ENCODE results near the gene CTNNBIP1.
"Not testable (repeated sequence)": the region's sequence is repeated elsewhere in the genome, so short reads cannot be mapped to it uniquely, and the experiment has no call there.

Gene CTNNBIP1

DNA sequence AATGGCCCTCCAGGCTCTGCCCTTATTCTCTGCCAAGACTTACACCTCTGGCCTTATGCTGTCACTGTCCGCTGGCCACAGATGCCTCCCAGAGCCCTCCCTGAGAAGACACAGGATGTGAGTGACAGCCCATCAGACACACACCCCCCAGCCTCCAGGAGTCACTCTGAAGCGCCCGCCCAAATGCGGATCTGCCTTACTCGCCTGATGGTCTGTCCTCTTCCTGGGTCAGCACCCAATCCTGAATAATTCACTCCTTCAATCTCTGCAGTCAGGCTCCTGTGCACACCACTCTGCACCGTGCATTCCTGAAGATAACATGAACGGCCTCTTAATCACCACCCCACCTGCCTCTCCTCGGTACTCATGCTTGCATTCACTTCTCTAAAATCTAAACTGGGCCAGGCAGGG, 101.0 kb downstream of the CTNNBIP1 start:
- Histone ChIP-seq H3K9ac (ENCODE audit: low read length) (no peak overlapping the region), H2BK120ac (ENCODE audit: insufficient read depth, low read length, poor library complexity) (no peak overlapping the region)
- no CpG with 5 or more reads among the region's 8 CpGs for WGBS (ENCODE audit: extremely low coverage, insufficient coverage, insufficient read length)

GRCh38 chr1:9808459-9808858, 101.6 kb downstream of the CTNNBIP1 start:
- Histone ChIP-seq H2AK5ac (ENCODE audit: low read length) (no peak overlapping the region), H3K23ac (ENCODE audit: low read length) (no peak overlapping the region), H2BK120ac (ENCODE audit: insufficient read depth, low read length, poor library complexity) (no peak overlapping the region), H3K9me3 (ENCODE audit: insufficient read depth, low read depth, low read length) (peaks cover 3% of the 10 kb centered on the region), H3K18ac (ENCODE audit: low read length) (no peak overlapping the region), H3K36me3 (ENCODE audit: control insufficient read depth in 1 of 2, insufficient read depth in 2 of 2, low read length in 2 of 2) (no peaks in the 10 kb centered on the region), H3K79me1 (ENCODE audit: low read length) (no peaks in the 10 kb centered on the region), H3K4me1 (ENCODE audit: control insufficient read depth in 1 of 2, insufficient read depth in 2 of 2, low read length in 2 of 2) (peaks cover 3 to 5% of the 10 kb centered on the region in 2 experiments), H3K14ac (ENCODE audit: low read length) (no peak overlapping the region), H2BK5ac (ENCODE audit: low read depth, low read length, poor library complexity) (no peak overlapping the region), H3K4me3 (ENCODE audit: low read depth, low read length) (no peak overlapping the region), H3K27ac (ENCODE audit: low read depth, low read length) (no peak overlapping the region), H4K12ac (ENCODE audit: low read depth, low read length) (no peak overlapping the region), H3K27me3 (ENCODE audit: insufficient read depth, low read length) (no peaks in the 10 kb centered on the region), H4K8ac (ENCODE audit: low read depth, low read length) (no peak overlapping the region), H2AFZ (ENCODE audit: insufficient read depth, low read length, poor library complexity) (no peak overlapping the region), H3K4ac (ENCODE audit: low read depth, low read length) (no peak overlapping the region), H3K4me2 (ENCODE audit: low read length) (no peak overlapping the region), H3K79me2 (ENCODE audit: control insufficient read depth, insufficient read depth, low read length, poor library complexity) (peaks cover 2% of the 10 kb centered on the region), H3K9ac (ENCODE audit: low read length) (no peak overlapping the region), H4K91ac (ENCODE audit: low read depth, low read length) (no peak overlapping the region), H2BK12ac (ENCODE audit: low read length) (no peak overlapping the region)
- no CpG with 5 or more reads among the region's 8 CpGs for WGBS (ENCODE audit: extremely low coverage, insufficient coverage, insufficient read length)
- DNase-seq, result no peak

More for the DNA sequence above, 101.0 kb downstream of the CTNNBIP1 start:
- Histone ChIP-seq H2BK12ac (ENCODE audit: low read length) (no peak overlapping the region), H3K79me1 (ENCODE audit: low read length) (no peaks in the 10 kb centered on the region), H3K27ac (ENCODE audit: low read depth, low read length) (no peak overlapping the region), H4K91ac (ENCODE audit: low read depth, low read length) (no peak overlapping the region), H3K23ac (ENCODE audit: low read length) (no peak overlapping the region), H3K4ac (ENCODE audit: low read depth, low read length) (no peak overlapping the region), H2AK5ac (ENCODE audit: low read length) (no peak overlapping the region), H3K27me3 (ENCODE audit: insufficient read depth, low read length) (no peaks in the 10 kb centered on the region), H3K36me3 (ENCODE audit: control insufficient read depth in 1 of 2, insufficient read depth in 2 of 2, low read length in 2 of 2) (no peaks in the 10 kb centered on the region), H3K79me2 (ENCODE audit: control insufficient read depth, insufficient read depth, low read length, poor library complexity) (peaks cover 2% of the 10 kb centered on the region), H2AFZ (ENCODE audit: insufficient read depth, low read length, poor library complexity) (no peak overlapping the region), H3K9me3 (ENCODE audit: insufficient read depth, low read depth, low read length) (peaks cover 3% of the 10 kb centered on the region), H2BK5ac (ENCODE audit: low read depth, low read length, poor library complexity) (no peak overlapping the region), H4K12ac (ENCODE audit: low read depth, low read length) (no peak overlapping the region), H3K14ac (ENCODE audit: low read length) (no peak overlapping the region), H4K8ac (ENCODE audit: low read depth, low read length) (no peak overlapping the region), H3K18ac (ENCODE audit: low read length) (no peak overlapping the region), H3K4me1 (ENCODE audit: control insufficient read depth in 1 of 2, insufficient read depth in 2 of 2, low read length in 2 of 2) (peaks cover 3 to 5% of the 10 kb centered on the region in 2 experiments), H3K4me3 (ENCODE audit: low read depth, low read length) (no peak overlapping the region), H3K4me2 (ENCODE audit: low read length) (no peak overlapping the region)
- DNase-seq, result peak in 1 of 2 donors; percentile 20

DNA sequence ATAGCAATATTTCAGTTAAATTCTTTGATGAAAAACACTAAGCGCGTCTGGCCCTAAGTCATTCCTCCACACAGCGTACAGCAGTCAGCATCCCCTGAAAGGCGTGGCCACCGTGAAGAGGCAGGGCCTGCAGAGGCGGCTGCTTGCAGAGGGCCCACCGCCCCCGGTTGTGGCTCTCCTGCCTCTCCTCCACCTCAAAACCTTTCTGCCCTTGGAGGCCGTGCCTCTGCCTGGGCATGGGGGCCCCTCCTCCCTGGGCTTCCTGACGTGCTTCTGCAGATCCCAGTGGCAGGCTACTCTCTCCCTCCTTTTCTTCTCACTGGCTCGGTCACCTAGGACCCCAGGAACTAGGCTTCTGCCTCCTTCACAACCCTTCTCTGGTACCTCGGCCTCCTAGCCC, 102.5 kb downstream of the CTNNBIP1 start:
- Histone ChIP-seq H4K91ac (ENCODE audit: low read depth, low read length) (no peak overlapping the region), H2AK5ac (ENCODE audit: low read length) (no peak overlapping the region), H2BK12ac (ENCODE audit: low read length) (no peak overlapping the region), H3K9ac (ENCODE audit: low read length) (no peak overlapping the region), H3K23ac (ENCODE audit: low read length) (no peak overlapping the region), H4K8ac (ENCODE audit: low read depth, low read length) (no peak overlapping the region), H3K27me3 (ENCODE audit: insufficient read depth, low read length) (no peaks in the 10 kb centered on the region), H3K9me3 (ENCODE audit: insufficient read depth, low read depth, low read length) (peaks cover 3% of the 10 kb centered on the region), H3K4me1 (ENCODE audit: control insufficient read depth in 1 of 2, insufficient read depth in 2 of 2, low read length in 2 of 2) (peaks cover 3 to 5% of the 10 kb centered on the region in 2 experiments), H3K4ac (ENCODE audit: low read depth, low read length) (no peak overlapping the region), H3K14ac (ENCODE audit: low read length) (no peak overlapping the region), H2BK5ac (ENCODE audit: low read depth, low read length, poor library complexity) (no peak overlapping the region), H3K79me2 (ENCODE audit: control insufficient read depth, insufficient read depth, low read length, poor library complexity) (peaks cover 2% of the 10 kb centered on the region), H3K4me2 (ENCODE audit: low read length) (no peak overlapping the region), H3K79me1 (ENCODE audit: low read length) (no peaks in the 10 kb centered on the region), H3K18ac (ENCODE audit: low read length) (no peak overlapping the region), H4K12ac (ENCODE audit: low read depth, low read length) (no peak overlapping the region), H3K36me3 (ENCODE audit: control insufficient read depth in 1 of 2, insufficient read depth in 2 of 2, low read length in 2 of 2) (no peaks in the 10 kb centered on the region), H2BK120ac (ENCODE audit: insufficient read depth, low read length, poor library complexity) (no peak overlapping the region), H3K4me3 (ENCODE audit: low read depth, low read length) (no peak overlapping the region), H3K27ac (ENCODE audit: low read depth, low read length) (no peak overlapping the region), H2AFZ (ENCODE audit: insufficient read depth, low read length, poor library complexity) (no peak overlapping the region)
- no CpG with 5 or more reads among the region's 12 CpGs for WGBS (ENCODE audit: extremely low coverage, insufficient coverage, insufficient read length)
- DNase-seq, result no peak

- not testable (repeated sequence) for H4K91ac ChIP-seq (ENCODE audit: low read depth, low read length); H3K9me3 ChIP-seq (ENCODE audit: insufficient read depth, low read depth, low read length); H3K27ac ChIP-seq (ENCODE audit: low read depth, low read length); H3K4me2 ChIP-seq (ENCODE audit: low read length); H3K36me3 ChIP-seq (ENCODE audit: control insufficient read depth in 1 of 2, insufficient read depth in 2 of 2, low read length in 2 of 2); H2BK120ac ChIP-seq (ENCODE audit: insufficient read depth, low read length, poor library complexity); H3K79me2 ChIP-seq (ENCODE audit: control insufficient read depth, insufficient read depth, low read length, poor library complexity); H3K14ac ChIP-seq (ENCODE audit: low read length); H2BK5ac ChIP-seq (ENCODE audit: low read depth, low read length, poor library complexity); H3K4me3 ChIP-seq (ENCODE audit: low read depth, low read length); H4K12ac ChIP-seq (ENCODE audit: low read depth, low read length); H3K9ac ChIP-seq (ENCODE audit: low read length); H2BK12ac ChIP-seq (ENCODE audit: low read length); H3K4me1 ChIP-seq (ENCODE audit: control insufficient read depth in 1 of 2, insufficient read depth in 2 of 2, low read length in 2 of 2); H2AFZ ChIP-seq (ENCODE audit: insufficient read depth, low read length, poor library complexity); H2AK5ac ChIP-seq (ENCODE audit: low read length); H3K23ac ChIP-seq (ENCODE audit: low read length); H4K8ac ChIP-seq (ENCODE audit: low read depth, low read length); H3K18ac ChIP-seq (ENCODE audit: low read length); H3K79me1 ChIP-seq (ENCODE audit: low read length); H3K27me3 ChIP-seq (ENCODE audit: insufficient read depth, low read length); DNase-seq
- peak overlapping the region; percentile 28 for H3K4ac ChIP-seq (ENCODE audit: low read depth, low read length)
- WGBS (ENCODE audit: extremely low coverage, insufficient coverage, insufficient read length), result no CpG with 5 or more reads among the region's 5 CpGs
Measured at GRCh38 chr1:9805972-9806371, 104.1 kb downstream of the CTNNBIP1 start.
